Vagina (tissue), 2 donors: ENCODE results near the gene LRRTM3. TPM values are rescaled to one million over a fixed set of nuclear protein-coding genes. Genes with fewer than 3 reads are reported as not detected.

Source experiments
- DNase-seq, 2 donors: peaks; one replicate each; pipeline ENCODE4 v3.0.0-alpha.2; 2017; ENCODE audit errors: extremely low spot score in 2 of 2
- H3K27ac ChIP-seq: fragments of 200-600 bp; sonication (generic); one replicate; pipeline ENCODE4 v1.5.1; 2019
- H3K27me3 ChIP-seq: fragments of 200-600 bp; sonication (generic); one replicate; pipeline ENCODE4 v1.5.1; 2019
- H3K36me3 ChIP-seq, 2 donors: fragments of 200-600 bp; sonication (generic); one replicate each; pipeline ENCODE4 v1.5.1; 2017 to 2019
- H3K4me1 ChIP-seq: fragments of 200-600 bp; sonication (generic); one replicate; pipeline ENCODE4 v1.5.1; 2019
- H3K4me3 ChIP-seq, 2 donors: fragments of 200-600 bp; sonication (generic); 1 replicate in 1 of 2; 2 replicates in 1 of 2; pipeline ENCODE4 v1.5.1; 2016 to 2019
- H3K9me3 ChIP-seq: fragments of 200-600 bp; sonication (generic); one replicate; pipeline ENCODE4 v1.5.1; 2019
- CTCF ChIP-seq, 3 experiments: fragments of 450-650 bp in 2 of 3; fragments of 200-600 bp in 1 of 3; sonication (generic) in 1 of 3; IDR thresholded peaks; one replicate each; pipeline ENCODE4 v1.5.1; 2017 to 2019; ENCODE audit warnings: antibody characterized with exemption in 3 of 3, mild to moderate bottlenecking in 2 of 3, moderate library complexity in 2 of 3
- POLR2A ChIP-seq, 2 donors: fragments of 450-650 bp; IDR thresholded peaks; one replicate each; pipeline ENCODE4 v1.6.1; 2017; ENCODE audit warnings: antibody characterized with exemption in 2 of 2, mild to moderate bottlenecking in 2 of 2, moderate library complexity in 2 of 2
- POLR2AphosphoS5 ChIP-seq, 2 donors: sonication (generic); formaldehyde crosslinking; IDR thresholded peaks; one replicate each; pipeline ENCODE4 v1.9.0; 2017; ENCODE audit warnings: antibody characterized with exemption in 2 of 2, mild to moderate bottlenecking in 2 of 2, low read depth in 1 of 2; ENCODE audit not compliant: insufficient read depth in 1 of 2
- intact Hi-C: fragments of 100-400 bp; cut with DNase I; formaldehyde crosslinking; loops from one replicate; pipeline ENCODE4 v1.15.1; 2023
- total RNA-seq: library from RNA; depleted of rRNA; stranded (reverse); fragments of >200 nt; gene quantifications from one replicate; pipeline ENCODE4 v1.2.3, GENCODE V29; 2016

LRRTM3 gene
- total RNA-seq, 1 donor from 2014 or later: 0.25 TPM

- no peaks in the 10 kb centered on the region for H3K36me3 ChIP-seq
- H3K9me3 ChIP-seq: no peaks in the 10 kb centered on the region
- no peaks in the 10 kb centered on the region for H3K27me3 ChIP-seq
- intact Hi-C loops: no loop called here
- H3K4me1 ChIP-seq: no peaks in the 10 kb centered on the region
- H3K4me3 ChIP-seq: no peak overlapping the region
- H3K27ac ChIP-seq: no peak overlapping the region
- TF ChIP-seq POLR2AphosphoS5 (IDR thresholded peaks at IDR 0.05; ENCODE audit: insufficient read depth in 1 of 2, low read depth in 1 of 2): no peak
- no peak for DNase-seq
These were observed 64.5 kb downstream of the LRRTM3 start for GRCh38 chr10:66990143-66990830.

- no peaks in the 10 kb centered on the region for H3K4me1 ChIP-seq
- TF ChIP-seq CTCF (IDR thresholded peaks at IDR 0.05) (no peak), POLR2AphosphoS5 (IDR thresholded peaks at IDR 0.05; ENCODE audit: insufficient read depth in 1 of 2, low read depth in 1 of 2) (no peak), POLR2A (IDR thresholded peaks at IDR 0.05) (no peak)
- intact Hi-C loops: no loop called here
- no peaks in the 10 kb centered on the region for H3K9me3 ChIP-seq
- H3K27ac ChIP-seq: no peak overlapping the region
- H3K4me3 ChIP-seq: no peak overlapping the region
- H3K36me3 ChIP-seq: no peaks in the 10 kb centered on the region
- no peaks in the 10 kb centered on the region for H3K27me3 ChIP-seq
- DNase-seq: no peak
These were observed 71.2 kb downstream of the LRRTM3 start for GRCh38 chr10:66996996-66997395.

- Histone ChIP-seq H3K9me3 (no peaks in the 10 kb centered on the region), H3K27ac (no peak overlapping the region), H3K4me3 (no peak overlapping the region), H3K4me1 (no peaks in the 10 kb centered on the region), H3K36me3 (no peaks in the 10 kb centered on the region), H3K27me3 (no peaks in the 10 kb centered on the region)
- intact Hi-C loops: no loop called here
- TF ChIP-seq POLR2AphosphoS5 (IDR thresholded peaks at IDR 0.05; ENCODE audit: insufficient read depth in 1 of 2, low read depth in 1 of 2): no peak
- no peak for TF ChIP-seq CTCF (IDR thresholded peaks at IDR 0.05)
- TF ChIP-seq POLR2A (IDR thresholded peaks at IDR 0.05): no peak
- no peak for DNase-seq
These were observed 74.1 kb downstream of the LRRTM3 start for GRCh38 chr10:66999762-67000545.

- DNase-seq: no peak
- intact Hi-C loops: no loop called here
- Histone ChIP-seq H3K4me3 (no peak overlapping the region), H3K4me1 (no peaks in the 10 kb centered on the region), H3K36me3 (no peaks in the 10 kb centered on the region), H3K9me3 (no peaks in the 10 kb centered on the region), H3K27me3 (no peaks in the 10 kb centered on the region), H3K27ac (no peak overlapping the region)
- TF ChIP-seq POLR2A (IDR thresholded peaks at IDR 0.05) (no peak), CTCF (IDR thresholded peaks at IDR 0.05) (no peak), POLR2AphosphoS5 (IDR thresholded peaks at IDR 0.05; ENCODE audit: insufficient read depth in 1 of 2, low read depth in 1 of 2) (no peak)
These were observed 78.9 kb downstream of the LRRTM3 start for GRCh38 chr10:67004690-67005089.

DNA sequence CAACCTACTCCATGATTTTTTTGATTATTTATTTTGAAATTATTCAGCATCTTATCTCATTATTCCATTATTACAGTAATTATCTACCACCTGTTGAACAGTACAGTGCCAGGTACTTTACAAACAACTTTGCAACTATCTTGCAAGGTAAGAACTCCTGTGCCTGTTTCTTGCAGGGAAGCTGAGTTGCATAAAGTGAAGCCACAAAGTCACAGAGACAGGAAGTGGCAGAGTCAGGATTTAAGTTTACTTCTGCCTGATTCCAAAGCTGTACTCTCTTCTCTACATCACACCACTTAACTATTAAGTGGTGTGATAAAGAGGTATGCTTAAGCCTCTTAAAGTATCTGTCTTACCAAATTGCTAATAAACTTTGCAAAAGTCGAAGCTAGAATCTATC, 80.1 kb downstream of the LRRTM3 start:
- Histone ChIP-seq H3K27ac (no peak overlapping the region), H3K4me1 (no peaks in the 10 kb centered on the region), H3K9me3 (no peaks in the 10 kb centered on the region), H3K36me3 (no peaks in the 10 kb centered on the region), H3K4me3 (no peak overlapping the region), H3K27me3 (no peaks in the 10 kb centered on the region)
- no peak for TF ChIP-seq POLR2A (IDR thresholded peaks at IDR 0.05)
- no peak for TF ChIP-seq CTCF (IDR thresholded peaks at IDR 0.05)
- TF ChIP-seq POLR2AphosphoS5 (IDR thresholded peaks at IDR 0.05; ENCODE audit: insufficient read depth in 1 of 2, low read depth in 1 of 2): no peak
- intact Hi-C loops: no loop called here
- no peak for DNase-seq
